Osteocyte (in vitro differentiated cells): ENCODE results near the gene PPP4C. TPM values are rescaled to one million over a fixed set of nuclear protein-coding genes. Genes with fewer than 3 reads are reported as not detected.

Source experiments
- DNase-seq: peaks from one replicate; pipeline ENCODE4 v3.0.0; 2021; ENCODE audit warnings: mixed read lengths; ENCODE audit not compliant: unreplicated experiment; ENCODE audit errors: extremely low spot score
- H3K27ac Mint-ChIP-seq: one replicate; pipeline ENCODE4 v1.8.0; 2021; ENCODE audit warnings: mild to moderate bottlenecking, mixed read lengths; ENCODE audit not compliant: unreplicated experiment
- H3K27me3 Mint-ChIP-seq: one replicate; pipeline ENCODE4 v1.8.0; 2021; ENCODE audit warnings: mixed read lengths; ENCODE audit not compliant: unreplicated experiment
- H3K36me3 Mint-ChIP-seq: one replicate; pipeline ENCODE4 v1.8.0; 2021; ENCODE audit warnings: mixed read lengths; ENCODE audit not compliant: unreplicated experiment
- H3K4me1 Mint-ChIP-seq: one replicate; pipeline ENCODE4 v1.8.0; 2021; ENCODE audit warnings: mixed read lengths; ENCODE audit not compliant: unreplicated experiment
- H3K4me3 Mint-ChIP-seq: one replicate; pipeline ENCODE4 v1.8.0; 2021; ENCODE audit warnings: mild to moderate bottlenecking, moderate library complexity, mixed read lengths; ENCODE audit not compliant: unreplicated experiment
- H3K9me3 Mint-ChIP-seq: one replicate; pipeline ENCODE4 v1.8.0; 2021; ENCODE audit warnings: mixed read lengths; ENCODE audit not compliant: unreplicated experiment
- CTCF ChIP-seq: fragments of 200-600 bp; sonication (generic); IDR thresholded peaks from 2 replicates; pipeline ENCODE4 v1.5.0; 2021; ENCODE audit warnings: antibody characterized with exemption, mild to moderate bottlenecking, moderate library complexity
- total RNA-seq: library from RNA; stranded (reverse); gene quantifications from 2 replicates; pipeline ENCODE4 v1.2.1, GENCODE V29; 2021

PPP4C gene
- total RNA-seq, 1 donor from 2014 or later, result 102 TPM

GRCh38 chr16:30065102-30065942 lies 10.5 kb upstream of the PPP4C start, which contains the start of gene ALDOA:
TSS of gene ALDOA (plus strand) at chr16:30065760. CDS start at chr16:30066898, 1,138 bp downstream.
- Mint-ChIP-seq H3K9me3 (no peaks in the 10 kb centered on the region), H3K4me3 (peak within 1 kb of the TSS; percentile 91), H3K36me3 (peaks cover 27% of the 10 kb centered on the region), H3K4me1 (peaks cover 36% of the 10 kb centered on the region), H3K27me3 (no peaks in the 10 kb centered on the region), H3K27ac (peak within 1 kb of the TSS; percentile 99)
- peak; percentile 99 for DNase-seq
- TF ChIP-seq CTCF, result no peak

- DNase-seq, result no peak
- no peak for TF ChIP-seq CTCF
- Mint-ChIP-seq H3K36me3 (peaks cover 30% of the 10 kb centered on the region), H3K9me3 (no peaks in the 10 kb centered on the region), H3K27ac (peak overlapping the region; percentile 99), H3K27me3 (no peaks in the 10 kb centered on the region), H3K4me3 (peak overlapping the region; percentile 91), H3K4me1 (peaks cover 38% of the 10 kb centered on the region)
Observed at GRCh38 chr16:30065943-30066760, 9.6 kb upstream of the PPP4C start.

GRCh38 chr16:30066761-30067583 lies 8.8 kb upstream of the PPP4C start:
- H3K4me1 Mint-ChIP-seq, result peaks cover 38% of the 10 kb centered on the region
- peak overlapping the region; percentile 91 for H3K4me3 Mint-ChIP-seq
- no peak for DNase-seq
- H3K9me3 Mint-ChIP-seq, result no peaks in the 10 kb centered on the region
- H3K36me3 Mint-ChIP-seq, result peaks cover 34% of the 10 kb centered on the region
- peak overlapping the region; percentile 99 for H3K27ac Mint-ChIP-seq
- no peak for TF ChIP-seq CTCF
- no peaks in the 10 kb centered on the region for H3K27me3 Mint-ChIP-seq

- Mint-ChIP-seq H3K36me3 (peaks cover 38% of the 10 kb centered on the region), H3K27me3 (no peaks in the 10 kb centered on the region), H3K27ac (peak overlapping the region; percentile 99), H3K9me3 (no peaks in the 10 kb centered on the region), H3K4me1 (peaks cover 40% of the 10 kb centered on the region), H3K4me3 (peak overlapping the region; percentile 91)
- no peak for DNase-seq
- no peak for TF ChIP-seq CTCF
Observed at GRCh38 chr16:30067584-30067916, 8.2 kb upstream of the PPP4C start.
